Hepatic stellate cell (primary cell): ENCODE data around the gene SASS6.

Source experiments
- DNase-seq: peaks from one replicate; pipeline ENCODE4 v3.0.0; 2011; ENCODE audit warnings: low spot score

SASS6 gene

GRCh38 chr1:100039591-100039990 is 93.1 kb downstream of the SASS6 start:
- no peak for DNase-seq

- DNase-seq: peak; percentile 55
Measured at GRCh38 chr1:100038660-100039287, 94.0 kb downstream of the SASS6 start.

GRCh38 chr1:100037927-100038659 is 94.6 kb downstream of the SASS6 start:
- DNase-seq: peak; percentile 87

GRCh38 chr1:100037656-100037926 is 95.1 kb downstream of the SASS6 start:
- no peak for DNase-seq

GRCh38 chr1:100036718-100037655 is 95.7 kb downstream of the SASS6 start:
- DNase-seq: peak; percentile 13

- no peak for DNase-seq
Measured at GRCh38 chr1:100035214-100035613, 97.5 kb downstream of the SASS6 start.

- DNase-seq: no peak
Measured at GRCh38 chr1:100034470-100034869, 98.3 kb downstream of the SASS6 start.
